Left ventricle myocardium inferior (tissue), 1 donor: ENCODE measurements around the gene GRWD1. TPM values are rescaled to one million over a fixed set of nuclear protein-coding genes. Genes with fewer than 3 reads are reported as not detected.
A peak's percentile ranks its signal among the peaks of the same experiment; 100 is the strongest.

Experiments
- DNase-seq: peaks from one replicate; pipeline ENCODE4 v3.0.0-alpha.2; 2020
- H3K27ac ChIP-seq: fragments of 200-600 bp; replicated peaks from 2 replicates; pipeline ENCODE4 v1.8.0; 2021
- H3K27me3 ChIP-seq: fragments of 200-600 bp; 2 replicates; pipeline ENCODE4 v1.8.0; 2021; ENCODE audit warnings: low read depth
- H3K36me3 ChIP-seq: fragments of 200-600 bp; 2 replicates; pipeline ENCODE4 v1.8.0; 2021
- H3K4me1 ChIP-seq: fragments of 200-600 bp; 2 replicates; pipeline ENCODE4 v1.8.0; 2021
- H3K4me3 ChIP-seq: fragments of 200-600 bp; 2 replicates; pipeline ENCODE4 v1.8.0; 2021; ENCODE audit warnings: mild to moderate bottlenecking, moderate library complexity
- H3K9me3 ChIP-seq: fragments of 200-600 bp; replicated peaks from 2 replicates; pipeline ENCODE4 v1.8.0; 2021
- intact Hi-C: fragments of 100-400 bp; cut with micrococcal nuclease; formaldehyde crosslinking; loops from one replicate; pipeline ENCODE4 v1.11.0; 2022
- total RNA-seq: library from RNA; stranded (reverse); fragmentation: NEBNext Ultra II Directional; extraction: Animal tissue kit (Norgen Biotek cat#: 25700); gene quantifications from one replicate; pipeline ENCODE4 v1.2.1, GENCODE V29; 2021
- TF ChIP-seq, protein P1 (sequence below): fragments of 200-600 bp; IDR thresholded peaks from 2 replicates; pipeline ENCODE4 v1.8.0; 2021; ENCODE audit warnings: antibody characterized with exemption, mild to moderate bottlenecking, borderline replicate concordance
- donor health status: DM: no; HTN: yes; CAD: no; lungs with severe emphysema.

The GRWD1 gene
- total RNA-seq, 1 donor from 2014 or later: 17.0 TPM

DNA sequence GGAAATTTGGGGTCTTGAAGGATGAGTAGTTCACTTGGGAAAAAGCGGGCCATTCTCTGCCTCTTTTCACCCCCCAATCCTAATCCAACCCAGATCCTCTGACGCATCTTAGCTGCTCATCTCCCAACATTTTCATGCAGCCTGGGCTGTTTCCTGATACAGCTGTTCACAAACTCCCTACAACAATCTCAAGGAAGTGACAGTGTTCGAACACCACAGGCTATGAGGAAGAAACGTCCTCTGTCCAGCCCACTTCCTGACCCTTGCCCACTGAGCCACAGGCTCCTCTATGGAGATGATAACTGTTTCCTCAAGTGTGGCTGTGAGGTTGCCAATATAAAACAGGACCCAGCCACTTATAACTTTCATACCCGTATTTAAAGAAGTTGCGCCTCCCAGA, 49.6 kb downstream of the GRWD1 start:
- Histone ChIP-seq H3K9me3 (no peaks in the 10 kb centered on the region), H3K27me3 (peaks cover 41% of the 10 kb centered on the region), H3K4me3 (no peak overlapping the region), H3K36me3 (no peaks in the 10 kb centered on the region), H3K27ac (no peak overlapping the region), H3K4me1 (peaks cover 32% of the 10 kb centered on the region)
- intact Hi-C loops: no loop called here
- DNase-seq: no peak
- TF ChIP-seq, protein P1, sequence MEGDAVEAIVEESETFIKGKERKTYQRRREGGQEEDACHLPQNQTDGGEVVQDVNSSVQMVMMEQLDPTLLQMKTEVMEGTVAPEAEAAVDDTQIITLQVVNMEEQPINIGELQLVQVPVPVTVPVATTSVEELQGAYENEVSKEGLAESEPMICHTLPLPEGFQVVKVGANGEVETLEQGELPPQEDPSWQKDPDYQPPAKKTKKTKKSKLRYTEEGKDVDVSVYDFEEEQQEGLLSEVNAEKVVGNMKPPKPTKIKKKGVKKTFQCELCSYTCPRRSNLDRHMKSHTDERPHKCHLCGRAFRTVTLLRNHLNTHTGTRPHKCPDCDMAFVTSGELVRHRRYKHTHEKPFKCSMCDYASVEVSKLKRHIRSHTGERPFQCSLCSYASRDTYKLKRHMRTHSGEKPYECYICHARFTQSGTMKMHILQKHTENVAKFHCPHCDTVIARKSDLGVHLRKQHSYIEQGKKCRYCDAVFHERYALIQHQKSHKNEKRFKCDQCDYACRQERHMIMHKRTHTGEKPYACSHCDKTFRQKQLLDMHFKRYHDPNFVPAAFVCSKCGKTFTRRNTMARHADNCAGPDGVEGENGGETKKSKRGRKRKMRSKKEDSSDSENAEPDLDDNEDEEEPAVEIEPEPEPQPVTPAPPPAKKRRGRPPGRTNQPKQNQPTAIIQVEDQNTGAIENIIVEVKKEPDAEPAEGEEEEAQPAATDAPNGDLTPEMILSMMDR: no peak

DNA sequence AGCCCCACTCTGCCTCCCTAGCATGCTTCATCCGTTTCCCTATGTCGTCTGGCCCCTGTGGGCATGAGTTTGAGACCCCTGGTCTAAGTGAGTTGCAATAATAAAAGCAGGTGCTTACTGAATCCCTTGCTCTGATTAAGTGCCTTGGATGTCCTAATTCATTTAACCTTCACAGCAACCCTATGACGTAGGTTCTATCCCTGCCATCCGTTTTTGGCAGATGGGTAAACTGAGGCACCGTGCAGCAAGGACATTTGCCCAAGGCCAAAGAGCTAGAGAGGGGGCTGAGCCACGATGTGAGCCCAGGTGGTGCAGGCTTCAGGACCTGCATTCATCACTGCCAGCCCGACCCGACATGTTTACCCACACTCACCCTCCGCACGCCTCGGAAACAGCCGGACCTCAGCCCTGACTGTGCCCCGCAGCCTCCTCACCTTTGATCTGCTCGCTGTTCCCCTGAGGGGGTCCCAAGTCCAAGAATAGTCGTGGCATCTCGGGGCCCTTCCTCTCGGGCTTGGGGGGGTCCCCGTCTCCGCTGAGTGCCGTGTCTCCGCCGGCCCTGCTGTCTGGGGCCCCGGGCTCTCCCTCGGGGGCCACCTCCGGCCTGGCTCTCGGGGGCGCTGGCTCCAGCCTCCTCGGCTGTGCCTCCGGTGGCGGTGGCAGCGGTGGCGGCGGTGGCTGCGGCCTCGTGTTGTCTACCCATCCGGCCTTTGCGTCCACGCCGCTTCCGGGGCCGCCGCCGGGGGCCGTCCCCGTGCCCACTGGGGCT, 51.4 kb downstream of the GRWD1 start:
- H3K4me3 ChIP-seq: peak overlapping the region; percentile 42
- DNase-seq: no peak
- peaks cover 52% of the 10 kb centered on the region for H3K27me3 ChIP-seq
- H3K4me1 ChIP-seq: peaks cover 24% of the 10 kb centered on the region
- no peak overlapping the region for H3K27ac ChIP-seq
- no peaks in the 10 kb centered on the region for H3K36me3 ChIP-seq
- TF ChIP-seq, protein P1: no peak
- no peaks in the 10 kb centered on the region for H3K9me3 ChIP-seq
- intact Hi-C loops: no loop called here

DNA sequence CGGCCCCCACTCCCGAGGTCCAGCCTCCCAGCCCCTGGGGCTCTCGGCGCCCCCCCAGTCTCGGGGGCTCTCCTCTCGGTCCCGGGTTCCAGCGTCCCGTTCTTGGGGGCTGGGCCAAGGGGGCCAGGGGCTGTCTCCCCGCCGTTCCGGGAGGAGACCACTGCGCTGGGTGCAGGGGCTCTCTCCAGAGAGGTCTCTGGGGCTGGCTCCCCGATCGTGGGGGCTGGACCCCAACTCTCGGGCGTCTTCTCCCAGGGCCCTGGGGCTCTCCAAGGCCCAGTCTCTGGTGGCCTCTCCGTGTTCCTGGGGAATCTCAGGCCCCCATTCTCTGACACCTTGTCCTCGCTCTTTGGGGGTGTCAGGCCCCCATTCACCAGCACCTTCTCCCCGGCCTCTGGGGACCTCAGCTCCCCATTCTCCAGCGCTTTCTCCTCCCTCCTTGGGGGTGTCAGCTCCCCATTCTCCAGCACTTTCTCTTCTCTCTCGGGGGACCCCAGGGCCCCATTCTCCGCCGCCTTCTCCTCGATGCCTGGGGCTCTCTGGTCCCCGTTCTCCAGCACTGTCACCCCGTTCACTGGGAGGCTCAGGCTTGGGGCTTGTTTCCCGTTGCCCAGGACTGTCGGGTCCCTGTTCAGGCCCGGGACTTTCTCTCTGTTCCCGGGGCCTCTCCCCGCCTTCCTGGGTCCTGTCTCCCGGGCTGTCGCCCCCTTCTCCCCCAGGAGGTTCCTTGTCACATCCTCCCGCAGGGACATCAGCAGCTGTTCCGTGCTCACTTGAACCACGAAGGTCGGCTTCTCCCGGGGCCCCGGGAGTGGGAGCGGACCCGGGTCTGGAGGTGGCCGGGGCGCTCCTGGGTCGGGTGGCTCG, 52.2 kb downstream of the GRWD1 start:
- intact Hi-C loops: no loop called here
- Histone ChIP-seq H3K4me1 (peaks cover 24% of the 10 kb centered on the region), H3K4me3 (peak overlapping the region; percentile 42)

DNA sequence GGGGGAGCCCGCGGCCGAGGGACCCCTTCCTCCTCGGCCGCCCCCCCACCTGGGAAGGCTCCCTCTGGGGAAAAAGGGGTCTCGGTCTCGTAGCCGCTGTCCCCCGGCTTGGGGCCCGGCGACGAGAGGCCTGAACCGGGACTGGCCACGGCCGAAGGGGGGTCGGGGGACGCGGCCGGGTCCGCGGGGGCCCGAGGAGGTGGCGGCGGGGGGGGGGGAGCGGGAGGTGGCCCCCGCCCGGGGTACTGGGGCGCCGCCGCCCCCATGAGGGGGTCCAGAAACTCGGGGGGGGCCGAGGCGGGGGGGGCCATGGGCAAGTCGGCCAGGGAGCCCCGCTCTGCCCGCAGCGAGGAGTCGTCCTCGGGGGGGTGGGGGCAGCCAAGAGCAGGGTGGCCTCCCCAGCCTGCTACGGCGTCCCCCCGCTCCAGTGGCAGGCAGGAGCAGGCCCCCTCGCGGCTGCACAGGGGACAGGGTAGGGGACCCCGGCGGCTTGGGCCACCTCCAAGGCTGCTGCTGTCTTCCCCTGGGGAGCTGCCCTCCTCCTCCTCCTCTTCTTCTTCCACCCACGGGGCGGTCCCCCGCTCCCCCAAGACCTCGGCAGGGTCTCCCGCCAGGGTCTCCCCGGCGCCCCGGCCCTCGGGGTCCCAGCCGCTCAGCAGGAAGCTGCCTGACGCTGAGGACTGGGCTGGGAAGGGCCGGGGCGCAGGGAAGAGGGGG, 53.0 kb downstream of the GRWD1 start:
- H3K27ac ChIP-seq: no peak overlapping the region
- intact Hi-C loops: no loop called here
- no peaks in the 10 kb centered on the region for H3K36me3 ChIP-seq
- H3K27me3 ChIP-seq: peaks cover 64% of the 10 kb centered on the region
- peaks cover 24% of the 10 kb centered on the region for H3K4me1 ChIP-seq
- H3K4me3 ChIP-seq: peak overlapping the region; percentile 42
- TF ChIP-seq, protein P1: no peak
- H3K9me3 ChIP-seq: no peaks in the 10 kb centered on the region
- no peak for DNase-seq

More for the DNA sequence above, 52.2 kb downstream of the GRWD1 start:
- TF ChIP-seq, protein P1: no peak
- Histone ChIP-seq H3K27ac (no peak overlapping the region), H3K27me3 (peaks cover 60% of the 10 kb centered on the region), H3K9me3 (no peaks in the 10 kb centered on the region), H3K36me3 (no peaks in the 10 kb centered on the region)
- no peak for DNase-seq

DNA sequence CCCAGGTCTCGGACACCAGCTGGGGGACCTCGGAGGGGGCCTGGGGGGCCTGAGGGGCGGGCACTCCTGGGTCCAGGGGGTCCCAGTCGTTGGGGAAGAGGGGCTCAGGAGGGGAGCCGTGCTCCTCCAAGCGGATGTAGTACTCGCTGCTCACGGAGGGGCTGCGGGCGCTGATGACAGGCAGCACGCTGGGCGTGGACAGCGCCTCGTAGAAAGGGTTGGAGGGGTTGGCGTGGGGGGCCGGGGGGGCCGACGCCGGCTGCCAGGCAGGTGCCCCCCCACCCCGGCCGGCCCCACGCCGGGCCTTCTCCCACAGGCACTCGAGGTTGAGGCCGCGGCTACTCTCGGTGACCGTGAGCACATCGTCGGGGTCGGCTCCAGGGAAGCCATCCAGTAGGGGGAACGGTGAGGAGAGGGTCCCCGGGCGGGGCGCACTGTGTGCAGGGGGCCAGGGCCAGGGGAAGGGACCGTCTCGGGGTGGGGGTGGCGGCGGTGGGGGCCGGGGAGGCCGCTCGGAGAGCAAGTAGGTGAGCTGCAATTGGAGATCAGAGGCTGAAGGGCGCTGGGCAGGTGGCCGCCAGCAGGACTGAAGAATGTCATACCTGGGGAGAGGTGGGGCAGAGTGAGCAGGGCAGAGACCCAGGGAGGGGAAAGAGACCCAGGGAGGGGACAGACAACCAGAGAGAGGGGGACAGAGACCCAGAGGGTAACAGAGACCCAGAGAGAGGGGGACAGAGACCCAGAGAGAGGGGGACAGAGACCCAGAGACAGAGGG, 53.7 kb downstream of the GRWD1 start:
- TF ChIP-seq, protein P1: no peak
- H3K4me1 ChIP-seq: peaks cover 18% of the 10 kb centered on the region
- DNase-seq: no peak
- H3K4me3 ChIP-seq: peak overlapping the region; percentile 42
- no peak overlapping the region for H3K27ac ChIP-seq
- no peaks in the 10 kb centered on the region for H3K36me3 ChIP-seq
- H3K9me3 ChIP-seq: no peaks in the 10 kb centered on the region
- H3K27me3 ChIP-seq: peaks cover 64% of the 10 kb centered on the region
- intact Hi-C loops: no loop called here
